Amniotic stem cell (primary cell): ENCODE results near the gene PPY.
A peak's percentile ranks its signal among the peaks of the same experiment; 100 is the strongest.
"Not testable (repeated sequence)": the region's sequence is repeated elsewhere in the genome, so short reads cannot be mapped to it uniquely, and the experiment has no call there.

Experiments
- DNase-seq: peaks from one replicate; lab custom pipeline; 2025; lab: John Stamatoyannopoulos, UW

The PPY gene

DNA sequence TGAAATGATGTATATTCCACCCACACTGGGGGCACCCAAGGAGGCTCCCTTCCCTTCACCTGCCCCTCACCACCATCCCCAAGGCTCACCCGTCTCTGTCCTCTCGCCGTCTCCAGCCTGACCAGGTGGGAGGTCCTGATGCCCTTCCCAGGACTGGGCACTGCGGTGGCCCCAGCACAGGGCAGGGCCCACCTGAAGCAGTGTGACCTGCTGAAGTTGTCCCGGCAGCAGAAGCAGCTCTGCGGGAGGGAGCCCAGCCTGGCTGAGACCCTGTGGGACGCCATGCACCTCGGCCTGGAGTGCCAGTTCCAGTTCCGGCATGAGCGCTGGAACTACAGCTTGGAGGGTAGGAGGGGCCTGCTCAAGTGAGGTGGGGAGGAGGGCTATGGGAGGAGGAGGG lies 9.9 kb downstream of the PPY start:
- no peak for DNase-seq

DNA sequence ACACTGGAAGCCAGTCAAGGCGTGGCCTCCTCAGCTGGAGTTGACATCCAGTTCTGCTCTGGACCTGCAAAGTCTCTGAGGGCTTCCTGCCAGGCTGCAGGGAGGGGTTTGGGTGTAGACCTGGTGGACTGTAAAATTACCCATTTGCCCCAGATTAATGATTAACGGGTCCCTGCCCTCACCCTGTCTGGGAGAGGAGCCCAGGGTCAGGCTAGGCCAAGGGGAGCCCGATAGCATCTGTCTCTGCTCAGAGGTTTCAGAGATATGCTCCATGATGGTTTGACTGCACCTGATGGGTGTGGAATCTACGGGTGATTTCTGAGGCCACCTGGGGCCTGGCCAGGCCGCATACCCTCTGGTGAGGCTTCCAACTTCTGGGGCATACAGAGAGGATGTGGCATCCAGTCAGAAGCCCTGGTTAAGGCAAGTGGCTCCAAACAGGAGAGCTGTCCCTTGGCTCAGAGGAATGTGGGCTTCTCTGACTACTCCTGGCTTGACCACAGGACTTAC lies 11.2 kb downstream of the PPY start:
- no peak for DNase-seq

- DNase-seq: no peak
Observed at GRCh38 chr17:43928609-43929008, 13.7 kb downstream of the PPY start.

GRCh38 chr17:43927929-43928328 lies 14.3 kb downstream of the PPY start:
- not testable (repeated sequence) for DNase-seq

GRCh38 chr17:43927060-43927864 lies 15.0 kb downstream of the PPY start:
- DNase-seq: no peak

DNA sequence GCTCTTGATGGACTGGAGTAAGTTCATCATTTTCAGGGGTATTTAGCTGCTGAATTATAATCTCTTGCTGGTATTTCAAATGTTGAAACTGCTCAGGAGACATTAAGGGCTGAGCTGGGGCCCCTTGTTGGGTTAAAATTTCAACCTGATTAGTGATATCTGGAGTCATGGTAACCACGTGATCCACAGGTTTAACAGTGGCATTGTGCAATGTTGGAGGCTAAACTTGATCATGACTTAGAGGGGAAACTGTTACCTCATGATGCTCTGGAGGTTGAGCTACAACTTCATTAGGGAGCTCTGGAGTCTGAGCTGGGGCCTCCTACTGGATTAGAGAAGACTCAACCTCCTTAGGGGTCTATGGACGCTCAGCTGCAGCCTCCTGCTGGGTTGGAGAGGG lies 17.7 kb downstream of the PPY start:
- no peak for DNase-seq

DNA sequence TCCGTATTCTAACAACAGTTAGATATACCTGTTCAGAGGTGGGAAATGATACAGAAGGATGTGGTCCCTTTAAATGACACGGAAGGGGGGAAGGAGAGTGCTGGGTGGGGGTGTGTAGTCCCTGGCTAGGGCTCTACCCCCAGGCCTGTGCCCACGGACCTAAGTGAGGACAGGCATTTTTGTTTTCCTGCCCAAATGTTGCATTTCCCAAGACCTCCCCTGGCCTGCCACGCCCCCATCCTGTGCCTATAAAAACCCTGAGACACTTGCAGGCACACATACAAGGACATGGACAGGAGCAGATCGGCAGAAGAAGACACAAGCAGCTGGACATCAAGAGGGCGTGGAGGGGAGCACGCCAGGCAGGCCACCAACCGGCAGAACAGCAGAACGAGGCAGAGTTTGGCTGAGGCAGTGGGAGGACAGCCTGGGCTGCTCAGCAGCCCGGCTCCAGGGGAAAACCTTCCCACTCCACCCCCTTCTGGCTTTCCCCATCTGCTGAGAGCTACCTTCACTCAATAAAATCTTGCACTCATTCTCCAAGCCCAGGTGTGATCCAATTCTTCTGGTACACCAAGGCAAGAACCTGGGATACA lies 21.7 kb downstream of the PPY start:
- no peak for DNase-seq

DNA sequence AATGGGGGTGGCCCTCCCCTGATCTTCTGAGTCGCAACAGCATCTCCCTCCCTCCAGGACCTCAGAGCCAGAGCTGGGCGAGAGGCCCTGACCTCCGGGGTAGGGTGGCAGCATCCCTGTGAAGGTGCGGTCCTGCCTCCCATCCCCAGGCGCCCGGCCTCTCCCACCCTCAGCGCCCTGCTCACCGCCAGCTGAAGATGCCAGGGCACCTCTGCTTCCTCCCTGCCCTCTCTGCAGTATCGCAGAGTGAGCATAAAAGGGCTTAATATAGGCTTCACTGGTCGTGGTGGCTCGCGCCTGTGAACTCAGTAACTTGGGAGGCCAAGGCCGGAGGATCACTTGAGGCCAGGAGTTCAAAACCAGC lies 24.3 kb downstream of the PPY start:
- no peak for DNase-seq

- DNase-seq: no peak
Observed at GRCh38 chr17:43917348-43918025, 24.8 kb downstream of the PPY start.

GRCh38 chr17:43917016-43917347 lies 25.3 kb downstream of the PPY start:
- DNase-seq: no peak

GRCh38 chr17:43916385-43916784 lies 25.9 kb downstream of the PPY start:
- DNase-seq: no peak

DNA sequence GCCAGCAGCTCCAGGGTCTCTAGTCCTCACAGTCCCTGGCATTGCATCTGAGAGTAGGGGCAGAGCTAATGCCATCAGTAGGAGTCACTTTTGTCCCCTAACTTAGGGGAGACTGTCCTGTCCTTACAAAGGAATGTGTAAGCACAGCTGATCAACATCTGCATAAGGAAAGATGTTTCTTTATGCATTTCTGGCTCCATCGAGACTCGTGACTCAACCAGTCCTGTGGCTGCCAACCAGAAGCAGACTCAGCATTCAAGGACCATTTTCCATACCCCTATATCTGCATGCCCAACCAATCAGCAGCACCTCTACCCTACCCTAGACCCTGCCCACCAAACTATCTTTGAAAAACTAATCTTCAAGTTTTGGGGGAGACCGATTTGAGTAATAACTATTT lies 26.7 kb downstream of the PPY start:
- no peak for DNase-seq

DNA sequence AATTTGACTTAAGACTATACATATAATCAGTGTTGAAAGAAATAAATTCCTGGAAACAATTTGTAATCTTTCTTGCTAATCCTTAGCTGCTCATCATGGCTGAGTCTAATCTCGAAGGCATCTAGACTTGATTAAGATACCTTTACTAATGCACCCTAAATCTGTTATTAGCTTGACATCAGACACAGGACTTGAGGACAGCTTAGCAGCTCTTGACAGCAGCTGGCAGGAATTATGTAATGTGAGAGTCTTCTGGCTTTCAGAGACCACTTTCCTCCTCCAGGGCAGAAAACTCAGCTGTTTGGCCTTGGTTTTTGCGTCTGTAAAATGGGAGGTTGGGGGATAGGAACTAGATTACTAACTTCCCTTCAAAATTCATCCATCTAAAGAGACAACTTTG lies 27.8 kb downstream of the PPY start:
- no peak for DNase-seq

DNA sequence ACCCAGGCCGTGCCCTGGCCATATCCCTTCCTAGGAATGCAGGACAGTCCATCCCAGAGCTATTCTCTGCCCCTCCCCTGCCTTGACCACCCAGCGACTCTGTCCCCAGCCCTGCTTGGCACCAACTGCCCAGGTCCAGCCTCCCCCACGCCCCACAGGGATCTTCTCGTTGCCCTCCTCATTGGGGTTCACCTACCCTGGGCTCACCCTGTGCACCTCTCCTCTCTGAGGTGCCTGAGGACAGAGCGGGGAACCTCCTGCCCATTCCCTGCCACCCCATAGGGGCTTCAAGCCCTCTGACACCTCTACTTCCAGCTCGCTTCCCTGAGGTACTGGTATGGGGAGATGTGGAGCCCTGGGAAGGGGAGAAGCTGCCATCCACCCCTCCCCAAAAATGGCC lies 28.7 kb downstream of the PPY start:
- no peak for DNase-seq

- DNase-seq: no peak
Observed at GRCh38 chr17:43912635-43913304, 29.5 kb downstream of the PPY start.

- no peak for DNase-seq
Observed at GRCh38 chr17:43911904-43912303, 30.4 kb downstream of the PPY start.

DNA sequence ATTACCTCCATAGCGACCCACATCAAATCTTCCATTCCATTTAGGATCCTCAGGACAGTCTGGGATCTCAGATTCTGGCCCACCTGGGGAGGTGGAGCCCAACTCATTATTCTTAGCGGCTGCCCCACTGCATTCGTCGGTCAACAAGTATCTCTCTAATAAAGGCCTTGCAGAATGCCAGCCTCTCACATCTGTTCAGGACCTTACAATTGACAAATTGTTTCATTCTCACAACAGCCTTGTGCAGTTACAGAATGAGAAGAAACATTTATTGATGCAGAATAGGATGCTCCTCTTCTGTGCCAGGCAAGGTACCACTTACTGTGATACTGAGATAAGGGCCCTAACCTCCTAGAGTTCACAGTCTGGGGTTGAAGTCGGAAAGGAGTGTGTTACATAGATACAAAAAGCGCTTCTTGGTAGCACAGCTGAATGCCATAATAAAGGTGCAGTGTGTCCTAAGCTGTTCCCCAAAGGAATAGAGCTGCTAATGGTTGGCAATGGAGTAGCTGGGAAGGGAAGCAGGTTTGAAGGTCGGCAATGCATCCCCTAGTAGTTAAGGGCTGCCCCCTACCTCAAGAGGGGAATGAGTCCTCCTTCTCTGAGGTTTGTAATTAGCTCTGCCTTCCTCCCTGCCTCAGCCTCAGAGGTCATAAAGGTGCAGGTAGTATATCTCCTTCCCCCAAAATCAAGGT lies 32.6 kb downstream of the PPY start:
- no peak for DNase-seq

DNA sequence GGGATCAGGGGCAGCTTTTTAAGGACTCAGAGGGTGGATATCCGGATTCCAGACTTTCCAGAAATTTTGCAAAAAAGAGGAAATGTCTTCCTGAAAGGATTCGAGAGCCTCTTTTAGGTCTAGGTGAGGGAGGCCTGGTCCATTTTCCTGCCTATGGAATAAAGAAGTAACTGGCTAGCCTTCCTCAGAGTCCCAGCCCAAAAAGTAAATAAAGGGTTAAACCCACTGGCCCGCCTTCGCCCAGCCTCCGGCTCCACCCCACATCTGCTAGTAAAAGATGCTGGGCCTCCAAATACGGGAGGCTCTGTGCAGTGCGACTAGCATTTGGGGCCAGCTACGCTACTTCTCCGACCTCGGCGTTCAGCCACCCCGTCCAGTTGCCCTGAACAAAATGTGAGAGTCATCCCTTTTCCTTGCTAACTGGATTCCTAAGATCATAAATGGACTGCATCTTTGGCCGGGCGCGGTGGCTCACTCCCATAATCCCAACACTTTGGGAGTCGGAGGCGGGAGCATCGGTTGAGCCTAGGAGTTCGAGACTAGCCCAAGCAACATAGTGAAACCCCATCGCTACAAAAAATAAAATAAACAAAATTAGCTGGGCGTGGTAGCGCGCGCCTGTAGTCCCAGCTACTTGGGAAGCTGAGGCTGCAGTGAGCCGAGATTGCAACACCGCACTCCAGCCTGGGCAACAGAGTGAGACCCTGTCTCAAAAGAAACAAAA lies 34.1 kb downstream of the PPY start:
- peak; percentile 10 for DNase-seq

GRCh38 chr17:43907425-43907981 lies 34.8 kb downstream of the PPY start, which contains the start of gene MPP2:
Gene MPP2, minus strand, starts transcription at chr17:43907536. Its CDS starts 3,076 bp downstream, at chr17:43904460.
- peak; percentile 63 for DNase-seq

DNA sequence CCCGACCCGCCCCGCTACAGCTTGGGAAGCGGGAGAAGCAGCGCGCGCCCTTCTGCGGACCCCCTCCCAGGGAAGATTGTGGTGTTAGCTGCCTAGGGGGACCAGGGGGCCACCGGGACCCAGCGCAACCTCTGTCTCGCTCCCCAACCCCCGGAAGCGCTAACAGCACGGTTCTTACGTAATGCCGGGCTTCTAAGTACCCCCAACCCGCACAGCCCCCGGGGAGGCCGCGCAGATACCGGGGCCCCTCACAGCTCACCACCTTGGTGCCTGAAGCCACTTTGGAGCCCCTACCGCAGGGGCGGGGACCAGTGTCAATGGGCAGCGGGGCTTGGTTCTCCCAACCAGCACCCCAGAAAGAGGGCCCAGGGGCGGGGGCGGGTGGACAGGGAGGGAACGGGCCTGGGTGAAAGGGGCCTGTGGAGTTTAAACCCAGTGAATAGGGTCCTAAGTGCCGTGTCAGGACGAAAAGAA lies 35.3 kb downstream of the PPY start:
- DNase-seq: no peak
